Measurements from ENCODE around the gene AP2A2. TPM values are rescaled to one million over a fixed set of nuclear protein-coding genes. Genes with fewer than 3 reads are reported as not detected.

Gene AP2A2
- total RNA-seq, 2 experiments from 2014 or later, result 24.9 to 43.0 TPM

DNA sequence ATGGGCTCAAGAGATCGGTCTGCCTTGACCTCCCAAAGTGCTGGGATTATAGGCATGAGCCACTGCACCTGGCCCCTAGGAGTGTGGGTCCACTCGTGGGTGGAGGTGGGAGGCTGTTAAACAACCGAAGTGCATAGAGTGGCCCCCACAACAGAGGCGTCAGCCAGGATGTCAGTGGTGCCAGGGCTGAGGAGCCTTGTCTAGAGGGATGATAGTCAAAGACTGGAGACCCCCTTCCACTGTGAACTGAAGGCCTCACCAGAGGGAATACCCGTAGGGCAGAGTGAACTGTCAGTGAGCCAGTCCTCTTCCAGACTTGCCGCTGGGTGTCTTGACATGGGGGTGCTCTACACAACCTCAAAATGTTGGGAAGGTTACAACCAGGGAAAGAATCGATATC is 38.2 kb downstream of the AP2A2 start:
- Histone ChIP-seq H2AFZ (ENCODE audit: low read length) (no peak overlapping the region), H3K4me1 (ENCODE audit: insufficient read depth, low read length, poor library complexity, severe bottlenecking) (no peaks in the 10 kb centered on the region), H4K20me1 (ENCODE audit: insufficient read depth, low read length) (no peaks in the 10 kb centered on the region), H3K27ac (ENCODE audit: low read depth, low read length, poor library complexity, severe bottlenecking) (no peak overlapping the region), H3K9me3 (ENCODE audit: low read length) (no peaks in the 10 kb centered on the region), H3K4me3 (ENCODE audit: low read depth, low read length, poor library complexity, severe bottlenecking) (no peak overlapping the region), H3K4me2 (ENCODE audit: low read length) (no peak overlapping the region), H3K79me2 (ENCODE audit: insufficient read depth, low read depth, low read length) (no peaks in the 10 kb centered on the region), H3K36me3 (ENCODE audit: insufficient read depth, low read length) (peaks cover 43% of the 10 kb centered on the region), H3K9me2 (ENCODE audit: insufficient read depth, low read length) (no peaks in the 10 kb centered on the region)
- no peak for DNase-seq (ENCODE audit: low spot score)
- intact Hi-C loops (cut with micrococcal nuclease; ENCODE audit: unreplicated experiment), result no loop called here
- no TSS peak for BruUV-seq (replicated peaks)
- no peak for TF ChIP-seq EZH2phosphoT487 (IDR thresholded peaks at IDR 0.05; ENCODE audit: borderline replicate concordance, low read depth, low read length)
- TF ChIP-seq, protein P1, sequence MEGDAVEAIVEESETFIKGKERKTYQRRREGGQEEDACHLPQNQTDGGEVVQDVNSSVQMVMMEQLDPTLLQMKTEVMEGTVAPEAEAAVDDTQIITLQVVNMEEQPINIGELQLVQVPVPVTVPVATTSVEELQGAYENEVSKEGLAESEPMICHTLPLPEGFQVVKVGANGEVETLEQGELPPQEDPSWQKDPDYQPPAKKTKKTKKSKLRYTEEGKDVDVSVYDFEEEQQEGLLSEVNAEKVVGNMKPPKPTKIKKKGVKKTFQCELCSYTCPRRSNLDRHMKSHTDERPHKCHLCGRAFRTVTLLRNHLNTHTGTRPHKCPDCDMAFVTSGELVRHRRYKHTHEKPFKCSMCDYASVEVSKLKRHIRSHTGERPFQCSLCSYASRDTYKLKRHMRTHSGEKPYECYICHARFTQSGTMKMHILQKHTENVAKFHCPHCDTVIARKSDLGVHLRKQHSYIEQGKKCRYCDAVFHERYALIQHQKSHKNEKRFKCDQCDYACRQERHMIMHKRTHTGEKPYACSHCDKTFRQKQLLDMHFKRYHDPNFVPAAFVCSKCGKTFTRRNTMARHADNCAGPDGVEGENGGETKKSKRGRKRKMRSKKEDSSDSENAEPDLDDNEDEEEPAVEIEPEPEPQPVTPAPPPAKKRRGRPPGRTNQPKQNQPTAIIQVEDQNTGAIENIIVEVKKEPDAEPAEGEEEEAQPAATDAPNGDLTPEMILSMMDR (conservative IDR thresholded peaks at IDR 0.05; ENCODE audit: low read length), result no peak
- POLR2A ChIA-PET, result no interaction called here
- CTCF ChIA-PET (ENCODE audit: unreplicated experiment), result no interaction called here

DNA sequence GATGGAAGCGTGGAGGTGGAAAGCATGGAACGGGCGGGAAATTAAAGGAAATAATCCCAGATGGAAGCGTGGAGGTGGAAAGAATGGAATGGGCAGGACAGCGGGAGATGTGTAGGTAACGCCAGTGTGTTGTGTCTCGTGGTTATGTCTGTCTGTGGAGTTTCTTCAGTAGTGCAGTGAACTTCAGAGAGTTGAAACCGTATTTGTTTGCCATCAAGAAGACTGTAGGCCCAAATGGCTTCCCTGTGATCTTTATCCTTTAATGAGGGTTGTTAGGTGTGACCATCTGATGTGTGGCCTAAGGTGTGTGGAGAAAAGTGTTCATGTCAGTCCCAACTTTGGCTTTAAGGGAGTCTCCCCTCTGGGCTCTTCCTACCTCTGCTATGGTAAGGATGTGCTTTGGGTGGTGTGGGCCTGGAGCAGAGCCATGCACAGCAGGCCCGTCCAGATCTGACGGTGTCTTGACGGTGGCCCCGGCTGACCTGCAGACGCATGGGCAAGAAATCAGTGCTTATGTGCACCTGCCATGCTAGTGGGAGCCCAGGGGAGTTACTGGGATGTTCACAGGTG is 39.6 kb downstream of the AP2A2 start:
- ChIA-PET POLR2A (no interaction called here), CTCF (ENCODE audit: unreplicated experiment) (no interaction called here)
- no peaks in the 10 kb centered on the region for H3K9me3 ChIP-seq (ENCODE audit: low read length)
- intact Hi-C loops (cut with micrococcal nuclease; ENCODE audit: unreplicated experiment), result no loop called here
- H3K9me2 ChIP-seq (ENCODE audit: insufficient read depth, low read length), result no peaks in the 10 kb centered on the region
- no peak overlapping the region for H3K4me2 ChIP-seq (ENCODE audit: low read length)
- H2AFZ ChIP-seq (ENCODE audit: low read length), result no peak overlapping the region
- H3K4me3 ChIP-seq (ENCODE audit: low read depth, low read length, poor library complexity, severe bottlenecking), result no peak overlapping the region
- no peak for TF ChIP-seq EZH2phosphoT487 (IDR thresholded peaks at IDR 0.05; ENCODE audit: borderline replicate concordance, low read depth, low read length)
- TF ChIP-seq, protein P1 (conservative IDR thresholded peaks at IDR 0.05; ENCODE audit: low read length), result no peak
- H3K36me3 ChIP-seq (ENCODE audit: insufficient read depth, low read length), result peaks cover 33% of the 10 kb centered on the region
- no TSS peak for BruUV-seq (replicated peaks)
- H4K20me1 ChIP-seq (ENCODE audit: insufficient read depth, low read length), result no peaks in the 10 kb centered on the region
- no peaks in the 10 kb centered on the region for H3K79me2 ChIP-seq (ENCODE audit: insufficient read depth, low read depth, low read length)
- H3K27ac ChIP-seq (ENCODE audit: low read depth, low read length, poor library complexity, severe bottlenecking), result no peak overlapping the region
- DNase-seq (ENCODE audit: low spot score), result no peak
- H3K4me1 ChIP-seq (ENCODE audit: insufficient read depth, low read length, poor library complexity, severe bottlenecking), result no peaks in the 10 kb centered on the region

DNA sequence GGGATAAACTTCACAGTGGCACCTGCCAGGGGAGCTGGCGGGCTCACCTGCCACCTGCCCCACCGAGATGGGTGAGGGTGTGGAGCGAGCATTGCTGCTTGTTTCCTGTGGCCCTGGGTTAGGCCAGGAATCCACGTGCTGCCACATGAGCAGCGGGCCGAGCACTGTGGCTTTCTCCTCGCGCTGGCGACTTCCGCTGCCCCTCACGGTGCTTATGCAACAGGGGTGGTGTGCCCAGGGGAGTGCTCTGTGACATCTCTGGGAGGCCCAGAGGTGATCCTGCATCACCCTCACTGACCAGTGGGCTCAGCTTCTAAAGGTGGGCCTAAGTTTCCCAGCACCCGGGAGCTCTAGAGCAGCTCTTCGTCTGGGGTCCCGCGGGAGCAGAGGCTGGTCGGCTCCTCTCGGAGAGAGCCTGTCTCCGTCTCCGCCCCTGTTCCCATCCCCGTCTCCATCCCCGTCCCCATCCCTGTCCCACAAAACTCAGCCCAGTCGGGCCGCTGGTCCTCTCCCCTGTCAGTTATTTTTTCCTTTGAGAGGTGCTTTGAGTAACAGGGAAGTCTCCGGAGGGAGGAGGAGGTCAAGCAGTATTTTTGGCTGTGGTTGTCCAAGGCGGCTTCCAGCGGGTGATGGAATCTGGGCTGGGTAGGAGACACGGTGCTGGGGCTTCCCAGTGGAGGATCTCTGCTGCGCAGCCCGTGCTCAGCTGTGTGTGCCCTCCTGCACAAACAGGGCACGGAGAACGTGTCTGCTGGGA is 42.5 kb downstream of the AP2A2 start:
- no TSS peak for BruUV-seq (replicated peaks)
- CTCF ChIA-PET (ENCODE audit: unreplicated experiment), result no interaction called here
- intact Hi-C loops (cut with micrococcal nuclease; ENCODE audit: unreplicated experiment), result no loop called here

More for the DNA sequence above, 42.5 kb downstream of the AP2A2 start:
- Histone ChIP-seq H3K9me3 (ENCODE audit: low read length) (no peaks in the 10 kb centered on the region), H3K9me2 (ENCODE audit: insufficient read depth, low read length) (no peaks in the 10 kb centered on the region), H3K4me2 (ENCODE audit: low read length) (no peak overlapping the region), H3K79me2 (ENCODE audit: insufficient read depth, low read depth, low read length) (no peaks in the 10 kb centered on the region), H3K4me1 (ENCODE audit: insufficient read depth, low read length, poor library complexity, severe bottlenecking) (no peaks in the 10 kb centered on the region), H3K27ac (ENCODE audit: low read depth, low read length, poor library complexity, severe bottlenecking) (no peak overlapping the region), H4K20me1 (ENCODE audit: insufficient read depth, low read length) (no peaks in the 10 kb centered on the region), H3K36me3 (ENCODE audit: insufficient read depth, low read length) (peaks cover 38% of the 10 kb centered on the region), H2AFZ (ENCODE audit: low read length) (no peak overlapping the region), H3K4me3 (ENCODE audit: low read depth, low read length, poor library complexity, severe bottlenecking) (no peak overlapping the region)
- POLR2A ChIA-PET, result interaction anchor here (0.6 kb wide), 1 partner anchor 629 kb away, joined by 4 read pairs; no protein-coding TSS in a partner anchor
- DNase-seq (ENCODE audit: low spot score), result peak; percentile 18
- no peak for TF ChIP-seq EZH2phosphoT487 (IDR thresholded peaks at IDR 0.05; ENCODE audit: borderline replicate concordance, low read depth, low read length)
- TF ChIP-seq, protein P1 (conservative IDR thresholded peaks at IDR 0.05; ENCODE audit: low read length), result no peak

All from OCI-LY7 (cell line).